Erythroblast (primary cell): ENCODE results near the gene KCNV2.

Experiments
- GATA1 ChIP-seq: IDR thresholded peaks from 2 replicates; pipeline ENCODE4 v1.6.1; 2011; ENCODE audit warnings: low read depth, mild to moderate bottlenecking, control low read depth, low read length, moderate library complexity
- POLR2A ChIP-seq: IDR thresholded peaks from 2 replicates; pipeline ENCODE4 v1.6.1; 2011; ENCODE audit warnings: mild to moderate bottlenecking, low read length

DNA sequence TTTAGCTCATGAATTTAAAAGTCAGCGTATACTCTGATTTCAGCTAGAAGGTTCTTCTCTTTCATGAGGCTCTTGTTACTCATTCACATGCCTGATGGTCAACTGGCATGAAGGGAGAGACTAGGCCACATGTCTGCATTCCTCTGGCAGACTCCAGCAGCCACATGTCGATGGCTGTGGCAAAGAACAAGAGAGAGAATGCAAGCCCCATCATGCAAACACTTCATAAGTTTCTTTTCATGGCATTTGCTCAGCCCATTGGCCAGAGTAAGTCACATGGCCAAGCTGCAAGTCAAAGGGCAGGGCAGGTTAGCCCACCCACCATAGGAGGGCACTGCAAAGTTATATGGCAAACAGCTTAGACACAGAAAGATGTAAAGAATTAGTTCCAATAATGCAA is 5.4 kb downstream of the KCNV2 start:
- no peak for TF ChIP-seq POLR2A
- TF ChIP-seq GATA1, result no peak
